Liver (tissue), 9 donors: ENCODE results near the gene GRIP1. TPM values are rescaled to one million over a fixed set of nuclear protein-coding genes. Genes with fewer than 3 reads are reported as not detected.

Experiments
- DNase-seq: peaks from one replicate; pipeline ENCODE4 v3.0.0-alpha.2; 2017; ENCODE audit warnings: low spot score
- H3K27ac ChIP-seq, 2 donors: one replicate each; pipeline ENCODE4 v1.7.0; 2013; ENCODE audit warnings: inconsistent platforms in 2 of 2, low read length in 2 of 2, control low read depth in 1 of 2, low read depth in 1 of 2, mild to moderate bottlenecking in 1 of 2
- H3K27me3 ChIP-seq, 4 donors: one replicate each; pipeline versions ENCODE4 v1.6.1 to v1.7.0; 2013; ENCODE audit warnings: low read length in 3 of 4, inconsistent platforms in 1 of 4, mild to moderate bottlenecking in 1 of 4, moderate library complexity in 1 of 4; ENCODE audit not compliant: control insufficient read depth in 4 of 4, insufficient read depth in 4 of 4
- H3K36me3 ChIP-seq, 4 donors: one replicate each; pipeline versions ENCODE4 v1.6.1 to v1.7.0; 2013; ENCODE audit warnings: low read length in 3 of 4, mild to moderate bottlenecking in 3 of 4, low read depth in 1 of 4, moderate library complexity in 1 of 4; ENCODE audit not compliant: control insufficient read depth in 4 of 4, insufficient read depth in 3 of 4
- H3K4me1 ChIP-seq, 4 donors: one replicate each; pipeline versions ENCODE4 v1.6.1 to v1.7.0; 2013; ENCODE audit warnings: low read length in 3 of 4, mild to moderate bottlenecking in 3 of 4, moderate library complexity in 1 of 4; ENCODE audit not compliant: control insufficient read depth in 4 of 4, insufficient read depth in 4 of 4
- H3K4me3 ChIP-seq, 3 donors: one replicate each; pipeline versions ENCODE4 v1.6.1 to v1.7.0; 2013; ENCODE audit warnings: low read length in 3 of 3, control low read depth in 1 of 3, low read depth in 1 of 3, mild to moderate bottlenecking in 1 of 3
- H3K9ac ChIP-seq, 2 donors: one replicate each; pipeline ENCODE4 v1.7.0; 2013; ENCODE audit warnings: low read length in 2 of 2, mild to moderate bottlenecking in 2 of 2, moderate library complexity in 2 of 2, control low read depth in 1 of 2, low read depth in 1 of 2
- H3K9me3 ChIP-seq, 4 donors: one replicate each; pipeline versions ENCODE4 v1.6.1 to v1.7.0; 2013; ENCODE audit warnings: low read length in 3 of 4; ENCODE audit not compliant: control insufficient read depth in 4 of 4
- EGR1 ChIP-seq, 2 donors: IDR thresholded peaks; 2 replicates each; pipeline ENCODE4 v1.6.1; 2016 to 2018; ENCODE audit warnings: antibody characterized with exemption in 2 of 2, low read depth in 2 of 2
- FOXA1 ChIP-seq: IDR thresholded peaks from 2 replicates; pipeline ENCODE4 v1.6.1; 2016; ENCODE audit warnings: antibody characterized with exemption
- FOXA2 ChIP-seq: IDR thresholded peaks from 2 replicates; pipeline ENCODE4 v1.6.1; 2016; ENCODE audit warnings: antibody characterized with exemption
- GABPA ChIP-seq, 2 donors: IDR thresholded peaks in 1 of 2; conservative IDR thresholded peaks in 1 of 2; 2 replicates each; pipeline ENCODE4 v1.6.1; 2016; ENCODE audit warnings: antibody characterized with exemption in 2 of 2, mild to moderate bottlenecking in 1 of 2, moderate library complexity in 1 of 2
- HNF4A ChIP-seq, 2 donors: conservative IDR thresholded peaks; 2 replicates each; pipeline ENCODE4 v1.6.1; 2016; ENCODE audit warnings: antibody characterized with exemption in 2 of 2, mild to moderate bottlenecking in 2 of 2
- HNF4G ChIP-seq: IDR thresholded peaks from 2 replicates; pipeline ENCODE4 v1.6.1; 2016; ENCODE audit warnings: antibody characterized with exemption
- NR2F2 ChIP-seq: IDR thresholded peaks from 2 replicates; pipeline ENCODE4 v1.6.1; 2016; ENCODE audit warnings: antibody characterized with exemption
- RAD21 ChIP-seq, 2 donors: IDR thresholded peaks; 2 replicates each; pipeline ENCODE4 v1.6.1; 2016; ENCODE audit warnings: antibody characterized with exemption in 2 of 2, mild to moderate bottlenecking in 2 of 2
- REST ChIP-seq: IDR thresholded peaks from 2 replicates; pipeline ENCODE4 v1.6.1; 2016; ENCODE audit warnings: antibody characterized with exemption, mild to moderate bottlenecking
- RXRA ChIP-seq, 2 donors: IDR thresholded peaks; 2 replicates each; pipeline ENCODE4 v1.6.1; 2017 to 2018; ENCODE audit warnings: antibody characterized with exemption in 2 of 2, mild to moderate bottlenecking in 1 of 2
- SP1 ChIP-seq: IDR thresholded peaks from 2 replicates; pipeline ENCODE4 v1.6.1; 2018; ENCODE audit warnings: antibody characterized with exemption, mild to moderate bottlenecking
- TAF1 ChIP-seq: conservative IDR thresholded peaks from 2 replicates; pipeline ENCODE4 v1.6.1; 2016; ENCODE audit warnings: antibody characterized with exemption, mild to moderate bottlenecking
- WGBS: extraction: QIAGEN DNeasy Blood & Tissue Kit; methylation state at CpG from one replicate; pipeline ENCODE4 v1.1.7; 2013; 5-methylcytosine and 5-hydroxymethylcytosine counted together
- polyA plus RNA-seq, 2 donors: library from polyadenylated mRNA; stranded (reverse) in 1 of 2; unstranded in 1 of 2; fragments of 200-250 nt in 1 of 2; fragments of >200 nt in 1 of 2; fragmentation: Nextera tagmentation in 1 of 2; extraction: Ambion mirVana in 1 of 2; gene quantifications; one replicate each; pipeline versions ENCODE4 v1.2.1 to v1.2.3, GENCODE V29; 2013 to 2015
- total RNA-seq, 2 donors: library from RNA; depleted of rRNA; stranded (reverse); fragments of >200 nt; gene quantifications; one replicate each; pipeline ENCODE4 v1.2.3, GENCODE V29; 2014
- TF ChIP-seq, protein P1 (sequence below): IDR thresholded peaks from 2 replicates; pipeline ENCODE4 v1.6.1; 2016; ENCODE audit warnings: antibody characterized with exemption
- TF ChIP-seq, protein P2 (sequence below): fragments of 150-350 bp; IDR thresholded peaks from 2 replicates; pipeline ENCODE4 v1.5.1; 2017; ENCODE audit warnings: improper control_type of control experiment, low read depth, low read length; ENCODE audit not compliant: missing input control
- TF ChIP-seq, protein P3 (sequence below): IDR thresholded peaks from 2 replicates; pipeline ENCODE4 v1.6.1; 2016; ENCODE audit warnings: antibody characterized with exemption
- donor health status: healthy.
- donor health status: healthy.
- donor health status: healthy.
- donor health status: healthy.
- donor health status: healthy.

GRIP1 gene
- total and polyA plus RNA-seq, 4 donors = 0.05 to 1.5 (median 0.24) TPM

DNA sequence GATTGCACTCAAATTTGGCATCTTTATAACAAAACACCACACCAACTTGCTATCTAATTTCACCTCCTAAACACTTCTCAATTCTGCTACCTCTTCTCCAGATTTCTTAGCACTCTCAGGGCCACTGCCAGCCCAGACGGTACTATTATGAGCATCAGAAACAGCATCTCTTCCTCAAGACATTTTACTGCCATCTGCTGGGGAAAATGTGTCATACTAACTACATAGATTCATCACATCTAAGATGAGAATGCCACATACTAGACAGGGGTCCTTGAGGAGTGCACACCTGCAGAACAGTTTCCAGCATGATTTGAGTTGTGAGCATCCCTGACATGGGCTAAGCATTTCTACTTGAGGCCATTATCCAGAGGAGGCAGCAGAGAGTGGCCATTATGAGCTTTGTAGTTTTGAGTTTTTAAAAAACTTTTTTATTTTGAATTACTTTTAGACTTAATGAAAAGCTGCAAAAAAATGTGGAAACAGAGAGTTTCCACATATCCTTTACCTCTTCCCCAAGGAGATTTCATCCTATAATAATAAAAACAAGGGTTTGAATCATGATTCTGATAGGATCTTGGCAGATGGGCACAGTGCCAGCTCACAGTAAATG, 15.1 kb upstream of the GRIP1 start:
- H3K9ac ChIP-seq = no peak overlapping the region
- no peak overlapping the region for H3K4me3 ChIP-seq
- H3K27me3 ChIP-seq = no peaks in the 10 kb centered on the region
- TF ChIP-seq RAD21 (IDR thresholded peaks at IDR 0.05) = peak; percentile 74 to 80
- TF ChIP-seq, protein P1, sequence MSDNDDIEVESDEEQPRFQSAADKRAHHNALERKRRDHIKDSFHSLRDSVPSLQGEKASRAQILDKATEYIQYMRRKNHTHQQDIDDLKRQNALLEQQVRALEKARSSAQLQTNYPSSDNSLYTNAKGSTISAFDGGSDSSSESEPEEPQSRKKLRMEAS = no peak
- TF ChIP-seq, protein P2, sequence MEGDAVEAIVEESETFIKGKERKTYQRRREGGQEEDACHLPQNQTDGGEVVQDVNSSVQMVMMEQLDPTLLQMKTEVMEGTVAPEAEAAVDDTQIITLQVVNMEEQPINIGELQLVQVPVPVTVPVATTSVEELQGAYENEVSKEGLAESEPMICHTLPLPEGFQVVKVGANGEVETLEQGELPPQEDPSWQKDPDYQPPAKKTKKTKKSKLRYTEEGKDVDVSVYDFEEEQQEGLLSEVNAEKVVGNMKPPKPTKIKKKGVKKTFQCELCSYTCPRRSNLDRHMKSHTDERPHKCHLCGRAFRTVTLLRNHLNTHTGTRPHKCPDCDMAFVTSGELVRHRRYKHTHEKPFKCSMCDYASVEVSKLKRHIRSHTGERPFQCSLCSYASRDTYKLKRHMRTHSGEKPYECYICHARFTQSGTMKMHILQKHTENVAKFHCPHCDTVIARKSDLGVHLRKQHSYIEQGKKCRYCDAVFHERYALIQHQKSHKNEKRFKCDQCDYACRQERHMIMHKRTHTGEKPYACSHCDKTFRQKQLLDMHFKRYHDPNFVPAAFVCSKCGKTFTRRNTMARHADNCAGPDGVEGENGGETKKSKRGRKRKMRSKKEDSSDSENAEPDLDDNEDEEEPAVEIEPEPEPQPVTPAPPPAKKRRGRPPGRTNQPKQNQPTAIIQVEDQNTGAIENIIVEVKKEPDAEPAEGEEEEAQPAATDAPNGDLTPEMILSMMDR = peak; percentile 46
- H3K9me3 ChIP-seq = no peaks in the 10 kb centered on the region
- no peak for DNase-seq
- H3K4me1 ChIP-seq = no peaks in the 10 kb centered on the region
- no peak overlapping the region for H3K27ac ChIP-seq
- H3K36me3 ChIP-seq = no peaks in the 10 kb centered on the region
- 2% methylated on average over 1 of the region's 1 CpG for WGBS

GRCh38 chr12:66692986-66693385, 14.1 kb upstream of the GRIP1 start:
- no peaks in the 10 kb centered on the region for H3K36me3 ChIP-seq

DNA sequence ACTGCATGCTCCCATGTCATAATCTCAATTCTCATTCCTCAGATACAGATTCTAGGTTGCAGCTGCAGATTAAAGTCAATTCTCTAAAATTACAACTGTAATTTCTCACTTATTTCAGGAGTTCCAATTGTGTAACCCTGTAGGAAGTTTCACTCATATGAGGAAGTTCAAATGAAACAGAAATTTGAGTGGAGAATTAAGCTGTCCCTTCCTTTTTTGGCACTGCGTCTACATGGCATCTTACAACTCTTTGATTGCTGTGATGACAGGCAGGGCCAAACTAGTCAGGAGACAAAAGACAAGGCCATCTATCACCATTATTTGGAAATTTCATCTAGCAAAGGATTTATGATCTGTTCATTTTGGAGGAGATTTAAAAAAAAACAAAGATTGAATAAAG, 13.3 kb upstream of the GRIP1 start:
- TF ChIP-seq, protein P2 = no peak
- no peak for TF ChIP-seq FOXA2
- no peak for TF ChIP-seq EGR1 (IDR thresholded peaks at IDR 0.05; ENCODE audit: low read depth in 2 of 2)
- no peak for TF ChIP-seq REST
- TF ChIP-seq FOXA1 = no peak
- TF ChIP-seq NR2F2 = no peak
- TF ChIP-seq, protein P3, sequence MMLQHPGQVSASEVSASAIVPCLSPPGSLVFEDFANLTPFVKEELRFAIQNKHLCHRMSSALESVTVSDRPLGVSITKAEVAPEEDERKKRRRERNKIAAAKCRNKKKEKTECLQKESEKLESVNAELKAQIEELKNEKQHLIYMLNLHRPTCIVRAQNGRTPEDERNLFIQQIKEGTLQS = no peak
- DNase-seq = no peak
- no peaks in the 10 kb centered on the region for H3K27me3 ChIP-seq
- H3K4me1 ChIP-seq = no peaks in the 10 kb centered on the region
- no peak overlapping the region for H3K9ac ChIP-seq
- H3K27ac ChIP-seq = no peak overlapping the region
- H3K4me3 ChIP-seq = no peak overlapping the region
- H3K9me3 ChIP-seq = no peaks in the 10 kb centered on the region
- WGBS = 73% methylated on average over 1 of the region's 1 CpG
- H3K36me3 ChIP-seq = no peaks in the 10 kb centered on the region

More at GRCh38 chr12:66692986-66693385, 14.1 kb upstream of the GRIP1 start:
- Histone ChIP-seq H3K9me3 (no peaks in the 10 kb centered on the region), H3K27me3 (no peaks in the 10 kb centered on the region), H3K27ac (no peak overlapping the region), H3K4me3 (no peak overlapping the region), H3K9ac (no peak overlapping the region), H3K4me1 (no peaks in the 10 kb centered on the region)
- no peak for DNase-seq
- 59% methylated on average over 4 of the region's 4 CpGs for WGBS
- no peak for TF ChIP-seq EGR1 (IDR thresholded peaks at IDR 0.05; ENCODE audit: low read depth in 2 of 2)
- TF ChIP-seq TAF1 = no peak
- no peak for TF ChIP-seq HNF4A (conservative IDR thresholded peaks at IDR 0.05)
- no peak for TF ChIP-seq HNF4G
- TF ChIP-seq GABPA (IDR thresholded peaks at IDR 0.05 in 1 of 2, conservative IDR thresholded peaks at IDR 0.05 in 1 of 2) = no peak
- no peak for TF ChIP-seq NR2F2
- TF ChIP-seq RXRA (IDR thresholded peaks at IDR 0.05) = no peak
- TF ChIP-seq, protein P1 = no peak
- TF ChIP-seq SP1 = no peak
- TF ChIP-seq, protein P3 = no peak
- no peak for TF ChIP-seq FOXA1
